CD4-positive, alpha-beta T cell (primary cell): ENCODE measurements around the gene PLTP. TPM values are rescaled to one million over a fixed set of nuclear protein-coding genes. Genes with fewer than 3 reads are reported as not detected.

Experiments
- ATAC-seq: fragments of 200-7000 bp; cut with Tn5 transposase; one replicate; pipeline ENCODE4 v1.10.0; 2022; ENCODE audit warnings: mild to moderate bottlenecking; ENCODE audit not compliant: poor library complexity
- CTCF ChIA-PET: fragments of 350-600 bp; sonication (Branson Sonifier 250); formaldehyde crosslinking; loops from one replicate; lab custom pipeline; 2021; ENCODE audit warnings: antibody characterized with exemption, inconsistent platforms; lab: Charles Lee
- POLR2A ChIA-PET: fragments of 350-600 bp; sonication (Branson Sonifier 250); formaldehyde crosslinking; loops from one replicate; lab custom pipeline; 2021; ENCODE audit warnings: antibody characterized with exemption, inconsistent platforms; lab: Charles Lee
- DNase-seq, 14 experiments: peaks; one replicate each; pipeline ENCODE4 v3.0.0-alpha.2; 2013 to 2020; ENCODE audit warnings: mixed read lengths in 2 of 14
- H3K27ac ChIP-seq, 2 donors: one replicate each; pipeline versions ENCODE4 v1.5.1 to v1.7.0; 2013; ENCODE audit warnings: low read length in 2 of 2, low read depth in 1 of 2, mild to moderate bottlenecking in 1 of 2
- H3K27me3 ChIP-seq, 2 experiments: 1 replicate in 1 of 2; 2 replicates in 1 of 2; pipeline versions ENCODE4 v1.6.1 to v1.7.0; 2013; ENCODE audit warnings: low read length in 2 of 2, control low read depth in 1 of 2, mild to moderate bottlenecking in 1 of 2, moderate library complexity in 1 of 2; ENCODE audit not compliant: insufficient read depth in 2 of 2, control insufficient read depth in 1 of 2
- H3K36me3 ChIP-seq: one replicate; pipeline ENCODE4 v1.6.1; 2013; ENCODE audit warnings: low read length, control low read depth; ENCODE audit not compliant: insufficient read depth
- H3K4me1 ChIP-seq: one replicate; pipeline ENCODE4 v1.6.1; 2013; ENCODE audit warnings: low read length, control low read depth; ENCODE audit not compliant: insufficient read depth
- H3K4me3 ChIP-seq: one replicate; pipeline ENCODE4 v1.5.1; 2013; ENCODE audit warnings: mild to moderate bottlenecking, low read length, moderate library complexity
- H3K9me3 ChIP-seq, 2 experiments: 1 replicate in 1 of 2; 2 replicates in 1 of 2; pipeline versions ENCODE4 v1.6.1 to v1.7.0; 2013; ENCODE audit warnings: low read length in 2 of 2, mild to moderate bottlenecking in 2 of 2, control low read depth in 1 of 2, moderate library complexity in 1 of 2; ENCODE audit not compliant: control insufficient read depth in 1 of 2, insufficient read depth in 1 of 2
- H3K27ac Mint-ChIP-seq: one replicate; pipeline ENCODE4 v1.8.0; 2020; ENCODE audit warnings: mixed read lengths
- H3K27me3 Mint-ChIP-seq: one replicate; pipeline ENCODE4 v1.8.0; 2021; ENCODE audit warnings: mixed read lengths
- H3K36me3 Mint-ChIP-seq: one replicate; pipeline ENCODE4 v1.8.0; 2021; ENCODE audit warnings: low read depth, mixed read lengths
- H3K4me1 Mint-ChIP-seq: one replicate; pipeline ENCODE4 v1.8.0; 2021; ENCODE audit warnings: low read depth, mixed read lengths
- H3K4me3 Mint-ChIP-seq: one replicate; pipeline ENCODE4 v1.8.0; 2020; ENCODE audit warnings: mild to moderate bottlenecking, mixed read lengths
- H3K9me3 Mint-ChIP-seq: one replicate; pipeline ENCODE4 v1.8.0; 2020; ENCODE audit warnings: mixed read lengths
- CTCF ChIP-seq: fragments of 200-600 bp; IDR thresholded peaks from one replicate; pipeline ENCODE4 v1.8.0; 2022; ENCODE audit warnings: antibody characterized with exemption, mild to moderate bottlenecking
- intact Hi-C, 2 experiments: fragments of 100-400 bp; cut with DNase I in 1 of 2; cut with micrococcal nuclease in 1 of 2; formaldehyde crosslinking; loops; one replicate each; pipeline versions ENCODE4 v1.15.1 to v1.9.0; 2023 to 2025; cut with DNase I, micrococcal nuclease
- total RNA-seq, 174 experiments: library from RNA in 2 of 174; stranded (reverse) in 2 of 174; gene quantifications; one replicate each; pipeline ENCODE4 v1.2.3 and lab custom pipeline; 2021 to 2026

Gene PLTP
- total RNA-seq, 2 experiments from 2014 or later, result not detected

- Mint-ChIP-seq H3K9me3 (no peaks in the 10 kb centered on the region), H3K27me3 (no peaks in the 10 kb centered on the region), H3K4me1 (peaks cover 4% of the 10 kb centered on the region), H3K36me3 (peaks cover 78% of the 10 kb centered on the region), H3K27ac (no peak overlapping the region), H3K4me3 (no peak overlapping the region)
- Histone ChIP-seq H3K4me3 (no peak overlapping the region), H3K27me3 (no peaks in the 10 kb centered on the region), H3K9me3 (no peaks in the 10 kb centered on the region), H3K4me1 (peaks cover 21% of the 10 kb centered on the region), H3K27ac (no peak overlapping the region), H3K36me3 (peaks cover 95% of the 10 kb centered on the region)
- ATAC-seq, result no peak
- CTCF ChIA-PET, result interaction anchor here (1.0 to 2.1 kb wide), 2 partner anchors 25 to 145 kb away, joined by 3 to 9 read pairs; no protein-coding TSS in a partner anchor
- DNase-seq, result peak in 3 of 14 experiments; percentile 14 to 60 (median 42)
- no peak for TF ChIP-seq CTCF
- intact Hi-C loops, result no loop called here
- POLR2A ChIA-PET, result interaction anchor here (1.0 to 2.6 kb wide), 3 partner anchors 10 to 54 kb away, joined by 3 to 15 read pairs (median 8); partner anchors contain the start of genes CTSA, NEURL2 and PCIF1
Observed at GRCh38 chr20:45944151-45944964, 32.4 kb upstream of the PLTP start.

- Mint-ChIP-seq H3K27ac (no peak overlapping the region), H3K36me3 (peaks cover 78% of the 10 kb centered on the region), H3K9me3 (no peaks in the 10 kb centered on the region), H3K27me3 (no peaks in the 10 kb centered on the region), H3K4me1 (peaks cover 4% of the 10 kb centered on the region), H3K4me3 (no peak overlapping the region)
- intact Hi-C loops, result no loop called here
- H3K9me3 ChIP-seq, result no peaks in the 10 kb centered on the region
- ATAC-seq (no peak), DNase-seq (no peak)
- H3K4me1 ChIP-seq, result peaks cover 22% of the 10 kb centered on the region
- H3K27me3 ChIP-seq, result no peaks in the 10 kb centered on the region
- ChIA-PET CTCF (interaction anchor here (2.1 kb wide), 1 partner anchor 26 kb away, joined by 9 read pairs; no protein-coding TSS in a partner anchor), POLR2A (interaction anchor here (1.0 to 2.6 kb wide), 3 partner anchors 9 to 53 kb away, joined by 3 to 15 read pairs (median 8); partner anchors contain the start of genes CTSA, NEURL2 and PCIF1)
- H3K36me3 ChIP-seq, result peaks cover 95% of the 10 kb centered on the region
- H3K4me3 ChIP-seq, result no peak overlapping the region
- no peak overlapping the region for H3K27ac ChIP-seq
- TF ChIP-seq CTCF, result no peak
Observed at GRCh38 chr20:45943613-45944012, 31.7 kb upstream of the PLTP start.

GRCh38 chr20:45940469-45940868, 28.5 kb upstream of the PLTP start:
- no peaks in the 10 kb centered on the region for H3K27me3 ChIP-seq
- H3K4me3 Mint-ChIP-seq, result no peak overlapping the region
- H3K4me1 ChIP-seq, result peaks cover 28% of the 10 kb centered on the region
- H3K27ac Mint-ChIP-seq, result no peak overlapping the region
- ChIA-PET POLR2A (interaction anchor here (0.7 to 0.8 kb wide), 2 partner anchors 8 to 11 kb away, joined by 3 read pairs; no protein-coding TSS in a partner anchor), CTCF (no interaction called here)
- no peaks in the 10 kb centered on the region for H3K9me3 Mint-ChIP-seq
- no peak overlapping the region for H3K4me3 ChIP-seq
- no peak for ATAC-seq
- DNase-seq, result no peak
- peaks cover 82% of the 10 kb centered on the region for H3K36me3 ChIP-seq
- no peak overlapping the region for H3K27ac ChIP-seq
- peaks cover 71% of the 10 kb centered on the region for H3K36me3 Mint-ChIP-seq
- intact Hi-C loops, result no loop called here
- H3K27me3 Mint-ChIP-seq, result no peaks in the 10 kb centered on the region
- no peaks in the 10 kb centered on the region for H3K9me3 ChIP-seq
- TF ChIP-seq CTCF, result no peak
- peaks cover 20% of the 10 kb centered on the region for H3K4me1 Mint-ChIP-seq
